NCI-H510A treated with DMSO at 0.1 percent for 48 hours (cell line): ENCODE results near the gene PRCD.
"Not testable (repeated sequence)": the region's sequence is repeated elsewhere in the genome, so short reads cannot be mapped to it uniquely, and the experiment has no call there.

Source experiments
- DNase-seq: peaks from one replicate; lab custom pipeline; 2025; lab: John Stamatoyannopoulos, UW

PRCD gene

DNA sequence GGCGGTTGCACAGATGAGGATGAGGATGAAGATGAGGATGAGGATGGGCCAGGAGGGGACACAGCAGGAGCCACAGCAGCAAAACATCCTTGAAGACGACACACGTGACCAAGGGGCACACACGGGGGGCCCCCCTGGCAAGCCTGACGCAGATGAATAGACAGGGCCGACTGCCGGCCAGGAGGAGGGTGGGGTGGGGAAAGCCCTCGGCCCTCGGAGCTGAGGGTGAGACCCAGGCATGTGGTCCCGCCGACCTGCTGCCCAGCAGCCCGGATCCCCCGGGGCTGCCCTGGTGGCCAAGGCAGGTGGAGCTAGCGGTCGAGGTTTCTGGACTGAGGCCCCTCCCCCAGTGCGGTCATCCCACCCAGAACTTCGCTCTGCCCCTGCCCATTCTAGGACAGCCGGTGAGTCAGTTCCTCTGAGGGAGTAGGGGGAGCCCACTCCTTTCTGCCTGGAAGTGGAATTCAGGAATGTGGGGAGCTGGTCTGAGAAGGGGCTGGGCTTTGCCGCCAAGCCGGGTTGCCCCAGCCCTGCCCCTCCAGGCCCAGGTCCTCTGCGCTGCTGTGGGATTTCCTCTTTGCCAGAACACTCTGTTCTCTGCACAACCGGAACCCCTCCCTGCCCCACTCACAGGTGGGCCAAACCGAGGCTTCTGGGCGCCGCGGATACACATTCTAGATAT is 12.3 kb upstream of the PRCD start:
- no peak for DNase-seq

DNA sequence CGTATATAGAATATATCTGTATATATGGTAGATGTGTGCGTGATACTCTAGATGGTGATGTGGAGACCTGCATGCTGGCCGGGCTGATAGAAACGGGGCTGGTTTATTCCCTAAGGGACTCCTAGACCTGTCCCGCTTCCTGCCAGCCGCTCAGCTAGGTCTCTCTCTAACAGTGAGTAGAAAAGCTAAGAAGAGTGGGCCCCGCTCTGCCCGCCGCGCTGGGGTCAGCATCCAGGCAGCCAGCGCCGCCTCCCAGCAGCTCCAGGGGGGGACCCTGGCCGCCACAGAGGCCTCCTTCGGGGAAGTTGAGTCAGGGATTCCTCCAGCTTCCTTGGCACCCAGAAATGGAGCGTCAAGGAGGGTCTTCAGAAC is 11.7 kb upstream of the PRCD start:
- no peak for DNase-seq

DNA sequence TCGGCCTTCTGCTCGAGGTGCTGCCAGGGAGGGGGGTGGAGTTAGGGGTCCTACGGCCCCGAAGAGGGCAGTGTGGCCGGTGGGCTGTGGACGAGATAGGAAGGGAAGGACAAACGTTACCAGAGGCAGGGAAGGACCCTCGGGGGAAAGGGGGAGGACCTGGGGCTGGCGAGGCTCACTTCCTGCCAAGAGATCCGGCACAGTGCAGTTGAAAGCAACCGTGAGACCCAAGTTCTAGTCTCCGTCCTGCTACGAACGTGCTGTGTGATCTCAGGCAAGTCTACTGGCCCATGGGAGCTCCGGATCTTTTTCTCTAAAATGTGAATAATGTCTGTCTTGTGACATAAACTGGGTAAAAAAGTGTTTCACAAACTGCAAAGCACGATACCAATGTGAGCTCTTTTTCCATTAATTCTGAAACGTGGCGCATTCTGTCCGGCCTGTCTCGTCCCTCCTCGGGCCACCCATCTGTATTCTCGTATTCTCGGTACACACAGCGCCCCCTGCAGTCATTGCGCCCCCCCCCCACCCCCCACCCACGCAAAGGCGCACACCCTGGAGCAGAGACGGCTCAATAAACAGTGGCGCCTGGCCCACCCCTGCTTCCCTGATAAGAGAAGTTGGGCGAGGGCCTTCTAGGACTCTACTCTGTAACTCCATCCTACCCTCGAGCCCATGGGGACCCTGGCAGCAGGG is 11.2 kb upstream of the PRCD start:
- DNase-seq = no peak

DNA sequence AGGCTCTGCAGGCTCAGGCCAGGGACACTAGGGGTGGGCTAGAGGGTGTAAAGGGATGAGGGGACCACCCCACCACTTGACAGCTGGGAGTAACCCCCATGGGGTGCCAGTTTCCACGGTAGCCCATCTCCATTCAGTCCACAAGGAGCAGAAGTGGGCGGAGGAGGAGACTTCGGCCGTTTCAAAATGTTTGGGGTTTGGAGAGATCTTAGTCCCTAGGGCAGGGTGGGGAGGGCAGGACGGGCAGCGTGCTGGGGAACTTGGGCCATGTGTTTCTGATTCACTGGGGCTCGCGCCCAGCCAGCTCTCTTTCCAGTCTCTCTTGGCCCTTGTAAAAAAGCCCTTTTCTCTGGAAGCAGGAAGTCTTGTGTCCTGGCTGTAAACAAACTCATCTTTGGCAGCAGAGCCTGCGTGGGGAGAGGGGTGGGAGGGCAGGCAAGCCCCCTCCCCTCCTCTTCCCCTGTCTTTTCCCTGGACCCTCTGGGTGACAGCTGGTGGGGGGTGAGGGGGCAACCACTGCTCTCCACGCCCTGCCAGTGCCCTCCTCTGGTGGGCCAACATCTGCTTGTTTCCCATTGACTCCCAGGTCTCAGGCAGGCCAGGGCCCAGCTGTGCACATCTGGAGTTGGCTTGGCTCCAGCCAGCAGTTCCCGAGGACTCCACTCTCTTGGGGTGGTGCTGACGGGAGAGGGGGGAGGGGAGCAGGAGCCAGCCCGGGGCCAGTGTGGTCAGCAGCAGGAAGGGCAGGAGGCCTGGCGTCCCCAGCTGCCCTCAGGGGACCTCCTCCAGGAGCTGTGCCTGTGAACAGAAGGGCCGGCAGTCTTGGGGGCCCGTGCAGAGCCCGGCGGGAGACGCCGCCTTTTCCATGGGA is 10.4 kb upstream of the PRCD start:
- no peak for DNase-seq

DNA sequence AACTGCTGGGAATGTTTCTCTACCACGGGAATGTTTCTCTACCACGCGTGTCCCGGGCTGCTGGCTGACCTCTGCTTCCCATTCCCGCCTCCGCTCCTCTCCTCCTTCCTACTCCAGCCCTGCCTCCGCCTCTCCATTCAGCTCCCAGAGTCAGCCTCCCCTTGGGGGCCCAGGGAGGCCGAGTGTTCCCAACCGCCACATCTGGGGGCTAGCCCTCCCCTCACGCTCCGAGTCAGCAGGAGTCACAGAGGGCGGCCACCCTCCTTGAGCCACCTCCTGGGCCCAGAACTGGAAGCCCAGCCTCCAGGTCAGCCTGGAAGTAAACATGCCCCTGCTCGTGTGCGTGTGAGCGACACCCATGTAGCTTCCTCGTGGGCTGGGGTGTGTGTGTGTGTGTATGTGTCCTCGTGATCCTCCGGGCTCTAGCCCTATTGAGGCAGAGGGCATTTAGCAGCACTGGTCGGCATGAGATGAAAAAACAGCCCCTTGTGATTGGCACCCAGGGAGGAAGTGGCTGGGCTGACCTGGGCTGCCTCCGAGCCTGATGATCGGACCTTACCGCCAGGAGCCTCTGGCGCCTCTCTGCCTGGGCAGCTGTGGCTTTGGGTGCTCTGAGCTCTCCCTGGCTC is 9.6 kb upstream of the PRCD start:
- DNase-seq = no peak

DNA sequence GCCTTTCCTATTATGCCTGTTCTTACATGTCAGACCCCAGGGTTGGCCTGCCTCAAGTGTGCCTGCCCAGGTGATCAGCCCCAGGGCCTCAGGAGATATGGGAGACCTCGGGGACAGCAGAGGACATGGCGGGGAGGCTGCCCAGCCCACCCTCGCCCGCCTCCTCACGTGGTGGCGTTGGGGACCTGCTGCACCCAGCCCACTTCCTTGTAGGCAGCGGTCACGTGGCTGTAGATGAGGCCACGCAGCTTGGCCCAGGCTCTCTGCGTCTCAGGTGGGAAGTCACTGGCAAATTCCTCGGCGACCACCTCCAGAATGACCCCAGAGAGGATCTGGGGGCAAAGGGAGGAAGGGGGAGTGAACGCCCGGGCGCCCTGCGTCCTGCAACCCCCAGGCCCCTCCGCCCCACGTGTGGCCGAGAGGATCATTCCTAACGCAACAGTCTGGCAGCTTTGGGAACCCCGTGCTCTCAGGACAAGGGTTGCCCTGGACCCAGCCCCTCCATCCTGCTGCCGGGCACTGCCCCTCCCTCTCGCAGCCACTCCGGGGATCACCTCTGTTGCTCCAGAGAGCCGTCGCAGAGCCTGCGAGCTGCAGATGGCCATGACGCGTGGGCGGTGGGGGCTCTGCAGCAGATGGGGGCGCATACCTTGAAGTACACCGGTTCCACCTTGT is 8.9 kb upstream of the PRCD start:
- no peak for DNase-seq

DNA sequence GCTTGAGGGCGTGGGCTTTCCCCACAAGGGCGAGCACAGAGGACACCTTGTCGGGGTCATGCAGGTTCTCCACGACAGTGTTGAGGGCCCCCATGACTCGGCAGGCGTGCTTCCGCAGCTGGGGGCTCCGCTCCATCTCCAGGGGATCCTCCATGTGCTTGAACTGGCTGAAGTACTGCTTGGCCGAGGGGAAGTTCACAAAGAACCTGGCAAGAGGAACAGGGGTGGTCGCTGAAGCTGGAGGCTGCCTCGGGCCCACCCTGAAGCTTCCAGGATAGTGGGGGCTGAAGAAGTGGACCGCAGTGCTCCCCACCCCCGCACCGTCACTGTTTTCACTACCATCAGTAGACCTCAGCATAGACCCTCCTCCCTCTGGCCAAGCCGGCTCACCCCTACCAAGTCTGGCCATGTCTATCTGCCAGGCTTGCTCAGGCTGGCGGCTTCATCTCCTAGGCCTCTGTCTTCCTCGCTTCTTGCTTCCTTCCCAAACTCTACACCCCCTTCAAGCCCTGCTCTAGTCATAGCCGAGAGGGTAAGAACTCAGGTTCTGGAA is 8.3 kb upstream of the PRCD start:
- DNase-seq = no peak

DNA sequence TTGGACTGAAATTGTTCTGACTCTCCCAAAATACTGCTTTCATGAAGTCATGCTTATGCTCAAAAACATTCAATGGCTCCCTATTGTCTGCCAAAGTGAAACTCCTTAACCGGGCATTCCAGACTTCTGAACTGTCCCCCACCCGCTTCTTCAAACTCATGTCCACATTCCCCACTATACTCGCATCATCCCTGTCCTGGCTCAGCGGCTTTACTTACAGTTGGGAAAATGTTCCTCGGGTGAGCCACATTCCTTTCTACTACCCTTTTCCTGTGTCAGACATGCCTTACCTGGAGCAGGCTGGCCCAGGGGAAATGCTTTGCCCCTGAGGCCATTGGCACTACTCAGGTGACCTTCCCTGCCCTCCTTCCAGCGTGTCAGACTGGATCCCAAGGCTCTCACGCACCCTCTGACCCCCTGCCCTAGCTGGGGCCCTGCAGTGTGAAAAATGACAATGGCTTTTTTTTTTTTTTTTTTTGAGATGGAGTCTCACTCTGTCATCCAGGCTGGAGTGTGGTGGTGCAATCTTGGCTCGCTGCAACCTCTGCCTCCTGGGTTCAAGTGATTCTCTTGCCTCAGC is 7.7 kb upstream of the PRCD start:
- DNase-seq = no peak

DNA sequence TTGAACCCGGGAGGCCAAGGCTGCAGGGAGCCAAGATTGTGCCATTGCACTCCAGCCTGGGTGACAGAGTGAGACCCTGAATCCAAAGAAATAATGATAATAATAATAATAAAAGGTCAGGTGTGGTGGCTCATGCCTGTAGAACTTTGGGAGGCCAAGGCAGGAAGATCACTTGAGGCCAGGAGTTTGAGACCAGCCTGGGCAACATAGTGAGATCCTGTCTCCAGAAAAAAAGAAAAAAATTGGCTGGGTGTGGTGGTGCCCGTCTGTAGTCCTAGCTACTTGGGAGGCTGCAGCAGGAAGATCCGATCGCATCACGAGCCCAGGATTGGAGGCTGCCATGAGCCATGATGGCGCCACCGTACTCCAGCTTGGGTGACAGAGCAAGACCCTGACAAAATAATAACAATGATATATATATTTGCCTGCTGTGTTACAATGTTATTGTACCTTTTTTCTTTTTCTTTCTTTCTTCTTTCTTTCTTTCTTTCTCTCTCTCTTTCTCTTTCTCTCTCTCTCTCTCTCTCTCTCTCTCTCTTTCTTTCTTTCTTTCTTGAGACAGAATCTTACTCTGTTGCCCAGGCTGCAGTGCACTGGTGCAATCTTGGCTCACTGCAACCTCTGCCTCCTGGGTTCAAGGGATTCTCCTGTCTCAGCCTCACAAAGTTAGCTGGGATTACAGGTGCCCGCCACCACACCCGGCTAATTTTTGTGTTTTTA is 6.0 kb upstream of the PRCD start:
- not testable (repeated sequence) for DNase-seq

DNA sequence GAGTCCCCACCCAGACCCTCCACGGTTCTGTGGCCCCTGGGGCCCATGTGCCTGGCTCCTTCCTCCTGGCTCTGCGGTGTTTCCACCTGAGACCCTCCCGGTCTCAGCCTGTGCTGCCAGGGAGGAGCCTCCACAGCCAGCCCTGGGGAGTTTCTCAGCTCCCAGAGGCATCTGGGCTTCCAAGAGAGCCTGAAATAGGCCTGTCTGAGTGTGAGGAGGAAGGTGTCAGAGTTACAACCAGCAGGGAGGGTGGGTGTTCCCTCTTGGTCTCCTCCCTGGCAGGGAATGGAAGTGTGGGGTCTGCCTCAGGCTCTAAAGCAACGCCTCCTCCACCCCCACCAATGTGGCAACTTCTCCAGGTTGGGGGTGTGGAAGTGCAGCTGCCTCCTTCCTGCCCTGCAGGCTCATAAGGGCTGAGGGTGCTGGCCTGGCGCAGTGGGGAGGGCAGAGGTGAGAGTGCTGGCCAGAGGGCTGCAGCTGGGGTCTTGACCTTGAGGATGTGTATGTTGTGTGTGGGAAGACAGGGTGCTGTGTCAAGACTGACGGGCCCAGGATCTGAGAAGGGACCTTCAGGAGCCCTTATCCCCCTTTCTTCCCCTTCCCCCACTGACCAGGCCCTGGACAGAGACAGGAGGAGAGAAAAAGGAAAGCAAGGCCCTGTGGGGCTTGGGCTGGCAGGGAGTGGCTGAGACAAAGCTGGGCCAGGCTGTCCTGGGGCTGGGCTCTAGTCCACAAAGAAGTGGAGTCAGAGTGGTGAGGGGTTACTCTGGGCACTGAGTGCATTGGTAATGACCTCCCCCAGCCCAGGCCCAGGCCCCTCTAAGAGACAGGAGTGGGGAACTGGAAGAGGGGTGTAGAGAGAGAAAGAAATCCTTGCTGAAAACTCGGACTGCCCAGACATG is 4.8 kb upstream of the PRCD start:
- no peak for DNase-seq

DNA sequence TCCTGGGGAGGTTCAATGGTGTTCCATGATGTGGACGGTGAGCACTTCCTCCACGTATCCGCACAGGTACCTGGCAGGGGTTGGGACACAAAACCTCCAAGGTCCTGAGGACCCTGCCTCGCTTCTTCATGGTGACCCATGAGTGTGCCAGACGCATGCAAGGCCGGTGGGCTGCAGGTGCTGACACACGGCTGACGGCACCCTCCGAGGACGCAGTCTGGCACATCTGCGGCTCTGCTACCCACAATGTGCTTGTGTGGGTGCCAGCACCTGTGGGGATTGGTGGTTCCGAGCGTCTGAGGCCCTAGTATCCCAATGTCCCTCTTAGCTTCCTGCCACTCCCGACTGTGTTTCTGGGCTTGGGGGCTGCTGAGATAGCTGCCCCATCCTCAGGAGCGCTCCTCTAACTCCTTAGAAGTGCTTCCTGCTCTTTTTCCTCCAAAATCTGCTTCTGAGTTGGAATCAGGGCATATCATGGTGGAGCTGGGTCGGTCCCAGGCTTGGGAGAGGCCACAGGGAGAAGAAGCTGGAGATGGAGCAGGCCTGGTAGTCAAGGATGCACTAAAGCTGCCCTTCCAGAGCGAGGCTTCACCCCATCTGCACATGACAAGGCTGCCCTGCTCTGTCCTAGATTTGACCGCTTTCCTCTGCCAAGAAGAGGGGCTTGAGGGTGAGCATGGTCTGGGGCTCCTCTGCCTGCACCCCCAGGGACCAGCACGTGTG is 3.9 kb upstream of the PRCD start:
- no peak for DNase-seq

DNA sequence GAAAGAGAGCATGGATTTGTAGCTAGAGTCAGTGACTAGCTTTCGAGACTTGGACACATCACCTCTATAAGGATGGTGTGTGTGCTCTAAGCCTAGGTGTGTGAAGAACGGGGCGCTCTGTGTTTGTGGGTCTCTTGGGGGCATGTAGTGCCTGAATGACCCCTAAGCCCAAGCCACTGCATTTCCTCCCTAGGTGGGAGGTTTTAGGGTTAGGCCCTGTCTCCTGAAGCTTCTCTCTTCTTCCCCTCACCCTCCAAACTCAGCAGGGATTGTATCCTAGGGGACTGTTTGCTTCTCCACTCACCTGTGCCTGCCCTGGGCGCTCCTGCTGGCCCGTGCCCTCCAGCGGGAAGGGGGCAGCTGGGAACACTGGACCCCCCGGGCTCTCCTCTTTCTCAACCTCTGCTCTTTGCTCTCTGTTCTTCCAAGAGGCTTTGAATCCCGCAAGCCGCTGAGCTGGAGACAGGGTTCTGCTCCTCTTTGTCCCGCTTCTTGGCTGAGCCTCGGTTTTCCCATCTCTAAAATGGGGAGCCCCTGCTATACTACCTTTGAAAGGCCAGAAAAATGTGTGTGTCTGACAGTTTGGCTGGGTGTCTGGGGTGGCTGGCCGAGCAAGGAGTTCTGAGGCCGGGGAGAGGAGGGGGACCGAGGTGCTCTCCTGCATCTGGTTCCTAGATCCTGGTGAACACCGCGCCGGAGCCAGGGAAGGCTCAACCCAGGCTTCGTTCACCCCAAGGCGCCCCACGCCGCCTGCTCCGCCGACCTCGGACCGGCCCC is 3.1 kb upstream of the PRCD start:
- no peak for DNase-seq

DNA sequence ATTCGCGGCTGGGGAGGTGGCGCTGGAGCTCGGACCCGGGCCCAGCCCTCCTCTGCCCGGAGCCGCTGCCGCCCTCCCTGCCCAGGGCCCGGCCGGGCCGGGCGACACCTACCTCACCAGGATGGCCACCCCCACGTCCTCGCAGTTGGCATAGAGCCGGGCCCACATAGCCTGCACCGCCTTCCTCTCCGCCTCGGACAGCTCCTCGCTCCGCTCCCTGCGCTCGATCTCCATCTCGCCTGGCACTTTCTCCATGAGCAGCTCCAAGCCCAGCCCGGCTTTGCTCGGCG is 2.6 kb upstream of the PRCD start:
- no peak for DNase-seq

DNA sequence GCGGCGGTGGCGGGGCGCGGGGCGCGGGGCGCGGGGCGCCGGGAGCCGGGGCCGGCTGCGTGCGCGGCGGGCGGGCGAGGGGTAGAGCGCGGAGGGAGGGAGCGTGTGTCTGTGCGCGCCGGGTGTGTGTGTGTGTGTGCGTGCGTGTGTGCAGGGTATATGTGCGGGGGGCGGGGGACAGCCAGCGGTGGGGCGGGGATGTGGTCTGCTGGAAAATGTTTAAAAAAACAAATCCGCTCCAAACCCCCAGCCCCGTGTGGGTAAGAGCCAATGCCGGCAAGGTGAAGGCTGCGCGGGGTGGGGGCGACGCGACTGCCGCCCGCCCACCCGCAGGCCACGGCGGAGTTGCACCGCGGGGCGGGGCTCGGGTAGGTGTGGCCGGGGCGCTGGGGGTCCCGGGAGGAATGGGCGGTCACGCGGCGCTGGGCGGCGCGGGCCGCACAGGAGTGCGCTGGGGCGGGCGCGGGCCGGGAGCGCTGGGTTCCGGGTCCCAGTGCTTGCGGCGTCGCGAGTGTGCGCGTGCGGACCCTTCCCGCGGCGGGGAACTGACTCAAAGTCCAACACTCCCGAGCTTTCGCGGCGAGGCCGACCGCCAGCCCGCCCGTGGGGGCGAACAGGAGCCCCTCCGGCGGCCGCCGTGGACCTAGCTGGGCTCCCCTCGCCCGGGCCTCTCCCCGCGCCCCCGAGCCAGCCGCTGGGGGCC is 2.1 kb upstream of the PRCD start, which contains the start of gene CYGB:
CYGB (minus strand) TSS at position 132 of the 703 bp plus-strand sequence. CDS start 167 bp downstream, outside the sequence.
- no peak for DNase-seq

DNA sequence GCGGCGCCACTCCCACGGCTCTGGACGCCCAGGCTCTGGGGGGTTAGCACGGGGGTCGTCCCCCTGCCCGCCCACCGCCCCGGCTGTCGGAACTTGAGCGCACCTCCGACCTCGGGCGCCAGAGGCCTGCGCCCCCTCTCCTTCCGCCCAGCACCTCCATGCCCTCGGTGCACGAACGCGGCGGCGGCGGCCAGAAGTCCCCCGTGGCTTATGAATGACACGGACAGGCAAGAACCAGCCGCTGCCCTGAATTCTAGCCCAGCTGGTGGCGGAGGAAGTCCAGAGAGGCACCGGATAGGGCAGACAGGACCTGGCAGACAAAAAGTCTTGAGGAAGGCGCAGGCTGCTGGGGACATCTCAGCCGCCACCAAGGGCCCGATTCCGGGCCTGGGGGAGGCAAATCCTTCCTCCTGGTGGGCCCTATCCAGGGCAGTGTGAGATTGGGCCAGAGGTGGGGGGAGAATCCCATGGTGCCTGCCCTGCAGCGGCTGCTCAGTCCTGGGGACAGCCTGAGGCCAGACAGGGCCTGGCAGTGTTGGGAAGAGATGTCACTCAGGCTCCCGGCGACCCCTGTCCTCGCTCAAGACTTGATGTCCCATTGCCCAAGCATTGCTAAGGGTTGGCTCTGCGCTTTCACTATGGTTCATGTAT is 1.4 kb upstream of the PRCD start:
- no peak for DNase-seq

DNA sequence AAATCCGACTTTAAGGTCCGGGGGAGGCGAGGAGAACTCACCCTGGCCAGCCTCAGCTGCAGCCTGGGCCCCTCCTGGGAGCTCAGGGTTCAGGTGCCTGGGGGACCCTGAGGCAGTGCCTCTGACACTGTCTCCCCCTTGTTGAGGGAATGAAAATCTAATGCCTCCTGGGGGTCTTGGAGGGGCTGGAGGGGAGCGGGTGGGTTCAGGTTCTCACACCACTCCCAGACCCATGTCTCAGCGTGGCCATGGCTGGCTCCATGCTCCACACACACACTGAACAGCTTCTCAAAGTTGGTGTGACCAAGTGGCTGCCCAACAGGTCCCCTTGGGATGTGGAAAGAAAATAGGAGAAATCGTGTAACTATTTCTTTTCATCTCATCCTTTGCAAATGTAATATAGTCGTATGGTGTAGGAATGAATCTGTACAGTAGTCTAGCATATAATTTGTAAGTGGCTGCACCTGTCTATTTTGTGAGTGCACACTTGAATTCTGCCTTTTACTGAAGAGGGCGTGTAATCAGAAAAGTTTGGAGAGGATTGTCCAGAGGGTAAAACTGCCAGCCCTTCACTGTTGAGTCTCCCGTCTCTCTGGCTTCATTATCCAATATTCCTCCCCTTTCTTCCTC is 788 bp upstream of the PRCD start:
- DNase-seq = no peak
